NCI-H345 (cell line): ENCODE results near the gene RNF4.

Experiments
- DNase-seq: peaks from one replicate; lab custom pipeline; 2025; lab: John Stamatoyannopoulos, UW

RNF4 gene

GRCh38 chr4:2437475-2438215 lies 31.3 kb upstream of the RNF4 start:
- no peak for DNase-seq

- DNase-seq: no peak
Observed at GRCh38 chr4:2438822-2439718, 29.8 kb upstream of the RNF4 start.

GRCh38 chr4:2441393-2442174 lies 27.3 kb upstream of the RNF4 start:
- peak; percentile 39 for DNase-seq

- DNase-seq: no peak
Observed at GRCh38 chr4:2442175-2442993, 26.5 kb upstream of the RNF4 start.

- DNase-seq: no peak
Observed at GRCh38 chr4:2443061-2443730, 25.7 kb upstream of the RNF4 start.

- no peak for DNase-seq
Observed at GRCh38 chr4:2443956-2444740, 24.8 kb upstream of the RNF4 start.

GRCh38 chr4:2445130-2445529 lies 23.8 kb upstream of the RNF4 start:
- no peak for DNase-seq

GRCh38 chr4:2445571-2445970 lies 23.3 kb upstream of the RNF4 start:
- DNase-seq: no peak

- no peak for DNase-seq
Observed at GRCh38 chr4:2446656-2447564, 22.0 kb upstream of the RNF4 start.

GRCh38 chr4:2448589-2448988 lies 20.3 kb upstream of the RNF4 start:
- no peak for DNase-seq

GRCh38 chr4:2449051-2449450 lies 19.9 kb upstream of the RNF4 start:
- DNase-seq: no peak

- no peak for DNase-seq
Observed at GRCh38 chr4:2449511-2450392, 19.2 kb upstream of the RNF4 start.

GRCh38 chr4:2450394-2451035 lies 18.4 kb upstream of the RNF4 start:
- DNase-seq: no peak

GRCh38 chr4:2451036-2451520 lies 17.8 kb upstream of the RNF4 start:
- no peak for DNase-seq

- no peak for DNase-seq
Observed at GRCh38 chr4:2451821-2452785, 16.8 kb upstream of the RNF4 start.
